Thoracic aorta (tissue), 2 donors: ENCODE results near the gene DNAJC13. TPM values are rescaled to one million over a fixed set of nuclear protein-coding genes. Genes with fewer than 3 reads are reported as not detected.

Experiments
- ATAC-seq: fragments of 150-250 bp; one replicate; pipeline ENCODE4 v1.8.0; 2017; ENCODE audit warnings: low read depth; ENCODE audit not compliant: insufficient number of reproducible peaks, low FRiP score
- DNase-seq: peaks from one replicate; pipeline ENCODE4 v3.0.0-alpha.2; 2020; ENCODE audit warnings: low spot score
- H3K27ac ChIP-seq, 2 donors: fragments of 200-600 bp; sonication (generic); 1 replicate in 1 of 2; 2 replicates in 1 of 2; pipeline ENCODE4 v1.5.1; 2016; ENCODE audit warnings: mild to moderate bottlenecking in 2 of 2, moderate library complexity in 2 of 2
- H3K27me3 ChIP-seq: fragments of 200-600 bp; sonication (generic); replicated peaks from 2 replicates; pipeline ENCODE4 v1.6.0; 2016; ENCODE audit warnings: mild to moderate bottlenecking; ENCODE audit not compliant: insufficient read depth
- H3K36me3 ChIP-seq: fragments of 200-600 bp; sonication (generic); one replicate; pipeline ENCODE4 v1.5.1; 2016
- H3K4me1 ChIP-seq, 2 donors: fragments of 200-600 bp; sonication (generic); 1 replicate in 1 of 2; 2 replicates in 1 of 2; pipeline versions ENCODE4 v1.5.1 to v1.6.0; 2016; ENCODE audit warnings: low read depth in 2 of 2, mild to moderate bottlenecking in 1 of 2; ENCODE audit not compliant: control insufficient read depth in 1 of 2
- H3K4me3 ChIP-seq: fragments of 200-600 bp; sonication (generic); 2 replicates; pipeline ENCODE4 v1.5.1; 2016; ENCODE audit warnings: mild to moderate bottlenecking
- H3K9me3 ChIP-seq: fragments of 200-600 bp; sonication (generic); 2 replicates; pipeline ENCODE4 v1.5.1; 2016
- CTCF ChIP-seq: fragments of 200-600 bp; sonication (generic); IDR thresholded peaks from one replicate; pipeline ENCODE4 v1.5.1; 2019; ENCODE audit warnings: antibody characterized with exemption
- total RNA-seq, 2 donors: library from RNA; depleted of rRNA; stranded (reverse); fragments of >200 nt; gene quantifications; one replicate each; pipeline versions ENCODE4 v1.1.0 to v1.2.3, GENCODE V29; 2016

Gene DNAJC13
- total RNA-seq, 2 donors from 2014 or later = 47.4 to 49.5 TPM

GRCh38 chr3:132538072-132538471 is 120.8 kb downstream of the DNAJC13 start:
- Histone ChIP-seq H3K9me3 (no peaks in the 10 kb centered on the region), H3K27me3 (no peaks in the 10 kb centered on the region)
- no peak for ATAC-seq

GRCh38 chr3:132539681-132540080 is 122.4 kb downstream of the DNAJC13 start:
- no peaks in the 10 kb centered on the region for H3K9me3 ChIP-seq
- H3K27me3 ChIP-seq = no peaks in the 10 kb centered on the region
- peaks cover 13% of the 10 kb centered on the region for H3K36me3 ChIP-seq
- TF ChIP-seq CTCF = no peak
- DNase-seq = no peak
- no peak overlapping the region for H3K27ac ChIP-seq
- no peak overlapping the region for H3K4me3 ChIP-seq
- no peak for ATAC-seq
- peaks cover 5 to 12% of the 10 kb centered on the region in 2 donors for H3K4me1 ChIP-seq

More at GRCh38 chr3:132538072-132538471, 120.8 kb downstream of the DNAJC13 start:
- Histone ChIP-seq H3K4me1 (peaks cover 5 to 12% of the 10 kb centered on the region in 2 donors), H3K27ac (no peak overlapping the region), H3K36me3 (peaks cover 13% of the 10 kb centered on the region), H3K4me3 (no peak overlapping the region)
- no peak for DNase-seq
- TF ChIP-seq CTCF = no peak

GRCh38 chr3:132542577-132542976 is 125.3 kb downstream of the DNAJC13 start:
- Histone ChIP-seq H3K36me3 (peaks cover 9% of the 10 kb centered on the region), H3K27me3 (no peaks in the 10 kb centered on the region), H3K27ac (no peak overlapping the region), H3K9me3 (no peaks in the 10 kb centered on the region), H3K4me1 (peaks cover 0 to 3% of the 10 kb centered on the region in 2 donors), H3K4me3 (no peak overlapping the region)
- DNase-seq = no peak
- ATAC-seq = no peak
- TF ChIP-seq CTCF = no peak

DNA sequence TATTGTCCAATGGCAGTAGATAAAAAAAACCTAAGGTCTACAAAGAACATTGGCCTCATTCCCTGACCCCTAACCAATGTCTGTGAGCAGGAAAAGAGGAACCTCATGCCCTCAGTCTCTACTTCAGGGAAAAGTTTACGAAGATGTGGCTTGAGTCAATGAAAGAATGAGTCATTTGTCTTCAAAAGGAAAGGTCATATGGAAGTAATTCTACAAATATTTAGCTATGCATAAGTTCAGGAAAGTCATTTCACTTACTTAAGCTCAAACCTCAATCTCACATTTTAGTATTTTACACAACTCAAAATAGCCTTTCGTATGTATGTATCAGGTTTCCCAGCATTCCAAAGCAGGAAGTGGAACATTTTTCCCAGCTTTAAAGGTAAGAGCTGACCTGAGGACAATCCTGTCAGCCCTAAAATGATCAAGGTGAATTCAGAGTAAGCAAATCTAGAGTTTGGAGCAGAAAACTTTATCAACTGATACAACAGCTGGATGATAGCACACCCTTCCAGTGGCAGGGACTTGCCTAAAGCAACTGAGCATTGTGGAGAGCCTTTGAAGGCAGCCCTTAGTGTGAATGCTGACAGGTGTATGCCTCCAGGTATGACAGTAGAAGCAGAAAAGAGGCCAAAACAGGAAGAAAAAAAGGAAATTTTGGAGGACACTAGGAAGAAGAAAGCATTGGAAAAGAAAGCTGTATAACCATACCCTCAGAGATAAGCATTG is 125.9 kb downstream of the DNAJC13 start:
- no peak for TF ChIP-seq CTCF
- peaks cover 0 to 3% of the 10 kb centered on the region in 2 donors for H3K4me1 ChIP-seq
- ATAC-seq (no peak), DNase-seq (no peak)
- H3K27ac ChIP-seq = peak overlapping the region; percentile 4 to 9
- H3K27me3 ChIP-seq = no peaks in the 10 kb centered on the region
- peaks cover 9% of the 10 kb centered on the region for H3K36me3 ChIP-seq
- H3K9me3 ChIP-seq = no peaks in the 10 kb centered on the region
- H3K4me3 ChIP-seq = no peak overlapping the region

GRCh38 chr3:132544130-132544529 is 126.8 kb downstream of the DNAJC13 start:
- TF ChIP-seq CTCF = no peak
- ATAC-seq = no peak

More at GRCh38 chr3:132544130-132544529, 126.8 kb downstream of the DNAJC13 start:
- H3K4me3 ChIP-seq = no peak overlapping the region
- H3K36me3 ChIP-seq = peaks cover 9% of the 10 kb centered on the region
- no peak for DNase-seq
- no peaks in the 10 kb centered on the region for H3K9me3 ChIP-seq
- peaks cover 0 to 3% of the 10 kb centered on the region in 2 donors for H3K4me1 ChIP-seq
- H3K27ac ChIP-seq = no peak overlapping the region
- no peaks in the 10 kb centered on the region for H3K27me3 ChIP-seq
